Inferior parietal cortex (tissue), 1 donor: ENCODE results near the gene PAWR.
A peak's percentile ranks its signal among the peaks of the same experiment; 100 is the strongest.
"Not testable (repeated sequence)": the region's sequence is repeated elsewhere in the genome, so short reads cannot be mapped to it uniquely, and the experiment has no call there.

Experiments
- DNase-seq: peaks from one replicate; pipeline ENCODE4 v3.0.0-alpha.2; 2016; ENCODE audit errors: extremely low spot score

Gene PAWR

GRCh38 chr12:79592865-79593264, 97.9 kb downstream of the PAWR start:
- DNase-seq, result no peak

- DNase-seq, result no peak
Observed at GRCh38 chr12:79591988-79592387, 98.8 kb downstream of the PAWR start.

GRCh38 chr12:79590751-79591150, 100.0 kb downstream of the PAWR start:
- DNase-seq, result no peak

GRCh38 chr12:79587368-79587767, 103.4 kb downstream of the PAWR start:
- DNase-seq, result no peak

- no peak for DNase-seq
Observed at GRCh38 chr12:79585147-79585546, 105.6 kb downstream of the PAWR start.

GRCh38 chr12:79573820-79574219, 116.9 kb downstream of the PAWR start:
- DNase-seq, result no peak

GRCh38 chr12:79569679-79570078, 121.1 kb downstream of the PAWR start:
- no peak for DNase-seq

- no peak for DNase-seq
Observed at GRCh38 chr12:79567175-79567563, 123.6 kb downstream of the PAWR start.

- no peak for DNase-seq
Observed at GRCh38 chr12:79566452-79567174, 124.2 kb downstream of the PAWR start.

GRCh38 chr12:79564727-79565350, 125.9 kb downstream of the PAWR start:
- not testable (repeated sequence) for DNase-seq

- DNase-seq, result no peak
Observed at GRCh38 chr12:79563021-79563740, 127.6 kb downstream of the PAWR start.

GRCh38 chr12:79561401-79562132, 129.2 kb downstream of the PAWR start:
- DNase-seq, result no peak

GRCh38 chr12:79560225-79560889, 130.4 kb downstream of the PAWR start:
- DNase-seq, result no peak

GRCh38 chr12:79559591-79559990, 131.2 kb downstream of the PAWR start:
- no peak for DNase-seq

- DNase-seq, result no peak
Observed at GRCh38 chr12:79558924-79559469, 131.8 kb downstream of the PAWR start.

- no peak for DNase-seq
Observed at GRCh38 chr12:79557690-79558315, 133.0 kb downstream of the PAWR start.

- DNase-seq, result peak; percentile 53
Observed at GRCh38 chr12:79555028-79555925, 135.5 kb downstream of the PAWR start.

GRCh38 chr12:79553863-79554574, 136.7 kb downstream of the PAWR start:
- no peak for DNase-seq

GRCh38 chr12:79552192-79552591, 138.6 kb downstream of the PAWR start:
- DNase-seq, result no peak
